Measurements from ENCODE around the gene TNS4.

- TF ChIP-seq CTCF (IDR thresholded peaks at IDR 0.05; ENCODE audit: borderline replicate concordance, extremely low read depth, low read length, poor library complexity, severe bottlenecking) (no peak), EZH2 (IDR thresholded peaks at IDR 0.05; ENCODE audit: borderline replicate concordance, low read depth, low read length, severe bottlenecking) (no peak)
Observed at GRCh38 chr17:40445751-40446468, 55.5 kb downstream of the TNS4 start.

All from DND-41 (cell line).